GM10847 (cell line): ENCODE results near the gene RTN3.

ENCODE experiments used
- POLR2A ChIP-seq: IDR thresholded peaks from 2 replicates; pipeline ENCODE4 v1.6.1; 2011; ENCODE audit not compliant: insufficient read length; ENCODE audit errors: extremely low read depth

RTN3 gene

DNA sequence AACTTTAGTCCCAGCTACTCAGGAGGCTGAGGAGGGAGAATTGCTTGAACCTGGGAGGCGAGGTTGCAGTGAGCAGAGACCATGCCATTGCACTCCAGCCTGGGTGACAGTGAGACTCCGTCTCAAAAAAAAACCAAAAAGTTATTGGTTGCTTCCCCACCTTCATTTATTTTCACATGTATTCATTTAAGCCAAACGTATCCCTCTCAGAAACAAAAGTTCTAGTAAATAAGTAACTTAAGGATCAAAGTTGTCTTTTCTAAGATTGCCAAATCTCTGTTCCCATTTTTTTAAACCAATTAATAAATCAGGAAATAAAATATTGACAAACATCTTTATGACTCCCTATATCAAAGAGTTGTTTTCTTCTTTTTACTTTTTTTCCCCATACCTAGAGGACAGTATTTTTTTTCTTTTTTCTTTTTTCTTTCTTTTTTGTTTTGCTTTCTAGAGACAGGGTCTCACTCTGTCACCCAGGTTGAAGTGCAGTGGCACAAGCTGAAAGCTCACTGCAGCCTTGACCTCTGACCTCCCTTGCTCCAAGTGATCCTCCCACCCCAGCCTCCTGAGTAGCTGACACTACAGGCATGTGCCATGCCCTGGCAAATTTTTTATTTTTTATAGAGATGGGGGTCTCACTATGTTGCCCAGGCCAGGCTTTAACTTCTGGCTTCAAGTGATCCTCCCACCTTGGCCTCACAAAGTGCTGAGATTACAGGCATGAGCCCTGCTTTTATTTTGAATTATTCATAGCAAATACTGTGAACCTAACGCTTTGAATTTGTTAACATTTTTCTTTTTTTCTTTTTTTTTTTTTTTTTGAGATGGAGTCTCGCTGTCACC is 75.8 kb downstream of the RTN3 start:
- no peak for TF ChIP-seq POLR2A

- TF ChIP-seq POLR2A: no peak
These were observed 79.3 kb downstream of the RTN3 start for GRCh38 chr11:63760487-63761079.

GRCh38 chr11:63761188-63761587 is 79.9 kb downstream of the RTN3 start:
- no peak for TF ChIP-seq POLR2A

DNA sequence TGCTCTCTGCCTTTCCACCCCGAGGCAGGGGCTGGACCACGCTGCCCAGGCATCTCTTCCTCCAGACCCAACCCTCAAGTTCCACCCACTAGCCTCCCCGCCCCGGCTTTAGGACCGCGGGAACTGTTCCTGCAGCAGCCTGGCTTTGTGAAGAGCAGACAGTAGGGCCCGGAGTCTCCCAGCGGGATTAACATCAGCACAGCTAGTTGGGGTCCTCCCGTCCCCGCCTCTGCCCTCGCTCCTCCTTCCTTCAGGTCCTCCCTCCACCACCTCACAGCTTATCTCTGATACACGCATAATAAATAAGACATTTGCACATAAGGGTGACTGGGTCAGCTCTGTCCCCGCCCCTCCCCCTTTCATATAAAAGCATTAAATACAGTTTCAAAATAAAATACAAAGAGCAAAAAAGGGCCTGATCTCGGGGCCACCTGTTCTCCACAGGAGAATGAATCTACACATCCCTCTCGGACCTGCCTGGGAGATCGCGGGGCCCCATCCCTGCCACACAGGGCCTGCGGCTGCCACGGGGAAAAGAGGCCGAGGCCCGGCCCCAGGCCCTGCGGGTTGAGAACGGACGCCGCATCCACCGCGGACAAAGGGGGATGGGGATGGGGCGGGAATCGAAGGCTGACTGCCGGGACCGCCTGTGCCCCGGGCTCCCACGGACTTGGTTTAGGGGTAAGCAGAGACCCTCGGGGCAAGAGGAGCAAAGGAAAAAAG is 80.8 kb downstream of the RTN3 start:
- TF ChIP-seq POLR2A: no peak

DNA sequence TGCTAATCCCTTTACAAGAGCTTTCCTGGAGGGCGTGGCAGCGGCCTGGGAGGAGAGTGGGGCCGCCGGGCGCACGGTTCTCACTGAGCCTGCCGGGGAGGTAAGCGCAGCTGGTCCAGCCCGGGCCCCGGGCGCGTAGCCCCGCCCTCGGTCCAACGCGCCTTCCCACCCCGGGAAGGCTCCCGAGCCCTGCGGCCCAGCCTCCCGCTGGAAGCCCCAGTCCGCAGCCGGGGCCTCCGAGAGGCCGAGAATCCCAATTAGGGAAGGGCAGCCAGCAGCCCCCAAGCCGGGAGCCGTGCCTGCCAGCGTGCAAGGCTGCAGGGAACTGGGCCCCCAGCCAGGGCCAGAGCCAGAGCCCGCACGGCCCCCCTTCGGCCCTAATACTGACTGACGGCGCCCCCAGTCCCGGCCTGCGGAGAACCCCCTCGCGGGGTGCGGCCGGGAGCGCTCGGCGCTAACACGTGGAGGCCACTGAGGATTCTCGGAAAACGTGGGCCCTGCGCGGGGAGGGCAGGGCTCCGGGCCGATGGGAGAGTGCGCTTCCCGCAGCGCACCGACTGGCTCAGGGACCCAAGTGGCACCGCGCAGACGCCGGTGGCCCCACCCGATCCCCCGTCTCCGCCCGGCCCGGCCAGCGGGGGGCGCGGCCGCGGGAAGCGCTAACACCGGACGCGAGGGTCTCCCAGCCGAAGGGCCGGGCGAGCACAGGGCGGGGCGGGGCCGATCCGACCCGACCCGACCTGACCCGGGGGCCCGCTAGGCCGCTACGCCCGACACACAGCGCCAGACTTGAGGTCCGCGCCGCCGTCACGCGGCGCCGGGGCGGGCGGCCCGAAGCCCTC is 81.6 kb downstream of the RTN3 start:
- TF ChIP-seq POLR2A: no peak

- TF ChIP-seq POLR2A: no peak
These were observed 82.4 kb downstream of the RTN3 start for GRCh38 chr11:63763496-63764339.

DNA sequence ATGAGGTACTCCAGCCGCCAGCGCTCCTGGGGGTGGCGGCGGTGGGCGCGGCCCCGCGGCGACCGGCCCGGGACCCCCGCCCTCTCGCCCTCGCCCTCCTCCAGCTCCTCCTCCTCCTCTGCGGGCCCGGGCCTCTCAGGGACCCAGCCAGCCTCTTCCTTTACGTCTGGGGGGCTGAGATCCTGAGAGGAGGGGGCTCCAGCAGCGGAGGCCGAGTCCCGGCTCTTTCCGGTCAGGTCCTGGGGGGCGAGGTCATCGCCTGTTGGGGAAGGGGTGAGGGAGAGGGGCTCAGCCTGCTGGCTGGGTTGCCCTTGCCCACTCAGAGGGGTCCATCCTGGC is 83.0 kb downstream of the RTN3 start:
- TF ChIP-seq POLR2A: no peak

DNA sequence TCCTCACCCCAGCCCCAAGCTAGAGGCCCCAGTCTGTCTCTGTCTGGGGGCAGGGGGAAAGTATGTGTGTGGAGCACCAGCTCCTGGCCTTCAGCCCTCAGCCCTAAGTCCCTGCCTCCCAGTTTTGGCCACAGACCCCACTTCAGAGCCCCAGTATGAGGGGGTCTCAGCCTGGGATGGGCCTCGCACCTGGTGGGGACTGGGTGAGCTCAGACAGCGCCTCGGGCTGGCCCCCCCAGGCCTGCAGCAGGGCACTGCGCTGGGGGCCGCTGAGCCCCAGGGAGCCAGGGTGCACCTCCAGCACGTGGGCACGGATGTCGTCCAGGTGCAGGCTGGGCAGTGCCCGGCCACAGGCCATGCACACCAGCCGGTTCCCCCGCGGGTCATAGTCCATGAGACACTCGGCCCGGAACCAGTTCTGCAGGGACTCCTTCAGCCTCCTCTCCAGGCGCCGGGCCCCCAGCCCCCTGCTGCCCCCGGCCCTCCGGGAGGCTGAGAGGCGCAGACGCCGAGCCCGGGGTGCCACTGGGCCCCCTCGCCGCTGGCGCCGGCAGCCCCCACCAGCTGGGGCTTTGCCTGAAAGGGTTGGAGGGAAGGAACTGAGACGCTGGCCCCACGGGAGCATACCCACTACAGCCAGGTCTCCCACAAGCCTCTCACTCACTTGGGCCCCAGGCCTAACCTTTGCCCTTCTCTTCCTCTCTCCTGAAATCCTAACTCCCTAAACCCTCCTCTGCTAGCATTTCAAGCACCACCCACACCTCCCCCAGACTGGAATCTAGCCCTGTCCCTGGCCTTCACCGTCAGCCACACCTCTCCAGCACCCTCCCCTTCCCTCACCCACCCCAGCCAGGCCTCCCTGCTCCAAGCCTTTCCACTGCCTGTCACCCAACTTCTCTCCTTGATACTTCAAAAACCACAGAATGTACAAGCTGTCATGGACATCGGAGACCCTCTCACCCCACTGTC is 83.7 kb downstream of the RTN3 start:
- no peak for TF ChIP-seq POLR2A

- no peak for TF ChIP-seq POLR2A
These were observed 84.5 kb downstream of the RTN3 start for GRCh38 chr11:63765688-63766241.

DNA sequence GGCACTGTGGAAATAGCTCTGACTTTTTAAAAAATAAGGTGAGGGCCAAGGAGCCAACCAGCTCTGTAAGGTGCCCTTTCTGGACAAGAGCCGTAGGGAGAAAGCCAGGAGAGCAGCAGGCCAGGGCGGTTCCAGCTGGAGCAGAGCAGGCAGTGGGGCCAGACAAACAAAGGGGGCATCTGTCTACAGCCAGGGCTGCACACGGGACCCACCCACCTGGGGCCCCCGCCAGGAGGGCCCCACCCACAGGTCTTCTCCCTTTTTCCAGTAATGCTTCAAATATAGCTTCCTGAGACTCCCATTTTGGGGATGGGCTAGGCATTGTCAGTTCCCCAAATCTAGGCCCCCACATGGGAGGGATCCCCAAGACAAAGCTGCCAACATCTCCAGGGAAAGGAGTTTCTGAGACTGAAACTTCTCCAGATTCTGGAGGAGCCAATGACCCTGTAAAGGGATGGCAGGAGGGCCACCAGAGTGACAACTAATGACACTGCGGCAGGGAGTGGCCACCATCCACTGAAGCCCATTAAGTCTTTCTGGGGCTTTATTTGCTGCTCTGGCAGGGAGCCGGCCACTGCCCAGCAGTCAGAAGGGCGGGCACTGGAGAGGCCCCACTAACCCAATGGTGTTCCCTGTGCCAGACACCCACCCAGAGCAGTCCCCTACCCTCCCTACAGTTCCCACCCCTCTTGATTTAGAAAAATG is 85.4 kb downstream of the RTN3 start:
- TF ChIP-seq POLR2A: no peak

- no peak for TF ChIP-seq POLR2A
These were observed 85.9 kb downstream of the RTN3 start for GRCh38 chr11:63767267-63767564.

GRCh38 chr11:63767565-63768236 is 86.4 kb downstream of the RTN3 start:
- no peak for TF ChIP-seq POLR2A
